ENCODE data around the gene PMF1.
A peak's percentile ranks its signal among the peaks of the same experiment; 100 is the strongest.

The PMF1 gene

DNA sequence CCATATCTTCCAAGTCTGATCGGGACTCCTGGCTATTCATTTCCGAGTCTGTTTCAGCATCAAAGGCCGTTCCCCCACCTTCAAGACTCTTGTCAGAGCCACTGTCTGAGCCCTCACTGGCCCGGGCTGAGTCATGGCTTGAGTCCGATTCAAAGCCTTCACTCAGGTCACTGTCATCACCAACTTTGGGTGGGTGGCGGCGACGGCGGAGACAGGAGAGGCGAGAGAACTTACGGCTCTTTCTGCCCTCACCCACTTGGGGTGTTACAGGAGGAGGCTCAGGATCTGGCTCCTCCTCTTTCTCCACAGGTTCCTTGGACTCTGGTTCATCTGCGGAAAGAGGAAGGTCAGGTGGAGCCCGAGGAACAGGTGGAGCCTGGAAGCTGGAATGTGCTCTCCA is 53.2 kb downstream of the PMF1 start:
- DNase-seq (ENCODE audit: low spot score) = no peak

DNA sequence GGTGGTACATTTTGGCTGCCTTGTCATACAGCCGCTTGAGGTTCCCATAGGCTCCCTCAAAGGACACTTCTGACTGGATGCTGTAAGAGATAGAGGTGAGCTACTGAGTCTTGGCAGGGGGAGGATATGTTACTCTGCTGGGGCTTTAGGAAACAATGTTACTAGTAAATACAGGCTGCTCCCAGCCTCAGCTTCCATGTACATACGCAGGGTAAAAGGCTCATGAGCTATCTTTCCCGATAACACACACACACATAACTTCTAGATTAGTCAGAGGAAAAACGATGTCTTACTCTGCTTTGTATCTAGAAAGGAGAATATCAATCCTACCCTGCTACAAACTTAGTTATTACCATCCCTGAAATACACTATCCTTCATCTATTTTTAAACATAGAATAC is 55.5 kb downstream of the PMF1 start:
- DNase-seq (ENCODE audit: low spot score) = no peak

- DNase-seq (ENCODE audit: low spot score) = no peak
Observed at GRCh38 chr1:156270314-156270713, 57.5 kb downstream of the PMF1 start.

DNA sequence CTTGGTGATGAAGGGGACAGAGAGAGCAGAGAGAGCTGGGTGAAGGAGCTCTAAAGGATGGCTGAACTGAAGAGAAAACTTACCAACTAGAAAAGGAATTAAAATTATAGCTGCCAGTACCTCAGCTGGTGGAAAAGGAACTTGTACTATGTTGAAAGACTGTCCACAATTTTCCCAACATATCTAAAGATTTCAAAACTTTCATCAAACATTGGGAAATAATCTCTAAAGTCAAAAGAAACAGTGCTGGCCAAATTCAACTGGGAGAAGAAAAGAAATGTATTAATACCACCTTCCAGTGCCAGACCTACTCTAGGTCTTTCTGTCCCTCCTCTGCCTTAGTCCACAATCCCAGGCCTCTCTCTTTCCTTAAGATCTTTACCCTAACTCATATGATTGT is 63.7 kb downstream of the PMF1 start:
- DNase-seq (ENCODE audit: low spot score) = no peak

DNA sequence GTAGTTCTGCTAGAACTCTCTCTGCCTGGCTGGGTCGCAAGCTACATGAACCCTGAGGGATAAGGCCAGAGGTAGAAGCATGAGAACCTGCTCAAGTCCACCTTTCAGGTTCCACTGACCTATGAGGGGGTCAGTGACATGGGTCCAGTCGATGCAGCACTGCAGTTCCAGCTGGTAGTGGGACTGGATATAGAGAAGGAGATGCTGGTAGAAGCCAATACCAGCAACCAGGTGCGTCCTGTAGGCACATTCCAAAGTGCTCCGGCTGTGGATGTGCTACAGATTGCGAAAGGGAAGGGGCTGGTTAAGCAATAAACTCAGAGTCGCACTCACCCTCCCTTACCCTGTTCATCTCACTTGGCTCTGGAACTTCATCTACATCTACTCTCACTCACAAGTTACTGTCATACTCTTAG is 64.2 kb downstream of the PMF1 start:
- DNase-seq (ENCODE audit: low spot score) = no peak

DNA sequence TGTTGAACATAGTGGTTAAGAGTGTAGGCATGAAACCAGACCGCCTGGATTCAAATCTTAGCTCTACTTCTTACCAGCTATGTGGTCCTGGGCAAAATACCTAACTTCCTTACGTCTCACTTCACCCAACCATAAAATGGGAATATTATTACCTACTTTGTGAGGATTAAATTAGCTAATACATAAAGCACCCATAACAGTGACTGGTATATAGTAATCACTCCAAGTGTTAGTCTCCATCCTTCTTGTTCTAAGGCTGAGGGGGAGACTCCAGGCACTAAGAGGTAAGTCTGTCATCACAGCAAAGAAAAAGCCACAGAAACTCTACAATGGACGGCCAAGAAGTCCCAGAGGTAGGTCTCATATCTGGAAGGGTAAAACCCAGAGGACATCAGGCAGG is 67.0 kb downstream of the PMF1 start:
- DNase-seq (ENCODE audit: low spot score) = no peak

DNA sequence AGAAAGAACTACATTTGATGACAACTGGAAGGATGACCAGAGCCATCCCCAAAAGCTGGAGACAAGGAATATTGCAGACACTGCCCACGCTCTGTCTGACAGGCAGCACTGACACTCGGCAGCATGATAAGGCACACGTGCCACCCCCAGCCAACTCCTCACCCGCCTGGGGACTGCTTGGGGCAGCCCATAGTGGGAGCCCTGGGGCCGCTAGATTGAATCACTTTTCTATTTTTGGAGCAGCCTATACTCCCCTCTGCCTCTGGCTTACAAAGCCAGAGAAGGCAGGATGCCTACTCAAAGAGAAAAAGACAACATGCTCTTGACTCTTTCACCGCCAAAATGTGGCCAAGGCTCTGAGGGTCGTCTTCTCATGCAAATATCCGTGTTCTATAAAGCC is 68.5 kb downstream of the PMF1 start:
- DNase-seq (ENCODE audit: low spot score) = no peak

DNA sequence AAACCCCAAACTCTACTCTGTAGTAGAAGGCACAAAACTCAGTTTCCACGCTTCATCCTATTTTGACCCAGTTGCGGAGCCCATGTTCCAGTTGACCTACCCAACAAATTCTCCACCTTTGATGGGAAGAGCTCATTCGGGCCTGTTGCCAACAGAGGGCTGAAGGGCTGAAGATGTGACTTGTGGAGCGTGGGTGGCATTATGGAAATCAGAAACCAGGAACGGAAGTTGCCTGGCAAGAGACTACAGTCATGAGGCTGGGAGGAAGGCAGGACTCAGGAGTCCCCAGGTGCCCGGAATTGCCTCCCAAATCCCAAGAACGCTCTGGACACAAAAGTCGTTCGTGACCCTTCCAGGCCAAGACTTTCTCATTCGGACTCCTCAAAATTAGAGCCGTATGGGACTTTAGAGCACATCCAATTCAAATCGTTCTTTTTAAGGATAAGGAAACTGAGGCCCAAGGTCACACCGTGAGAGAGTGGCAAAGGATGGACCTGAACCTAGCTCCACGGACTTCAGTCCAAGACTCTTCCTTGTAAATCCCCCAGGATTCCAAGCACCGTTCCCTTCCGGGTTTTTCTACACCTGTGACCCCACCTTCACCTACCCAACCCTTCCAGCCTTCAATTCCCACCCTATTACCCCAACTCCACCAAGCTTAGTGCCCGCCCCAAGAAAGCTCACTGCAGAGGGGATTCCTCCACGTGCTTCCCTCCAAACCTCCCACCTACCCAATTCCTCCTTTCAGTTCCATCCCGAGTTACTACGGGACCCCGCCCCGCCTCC is 69.1 kb downstream of the PMF1 start:
- DNase-seq (ENCODE audit: low spot score) = peak; percentile 70

- DNase-seq (ENCODE audit: low spot score) = peak; percentile 98
Observed at GRCh38 chr1:156282479-156283222, 69.8 kb downstream of the PMF1 start, which contains the start of gene SMG5. SMG5 (minus strand) TSS chr1:156282825; CDS start chr1:156282680, 145 bp downstream.

- no peak for DNase-seq (ENCODE audit: low spot score)
Observed at GRCh38 chr1:156283521-156283920, 70.7 kb downstream of the PMF1 start.

- DNase-seq (ENCODE audit: low spot score) = no peak
Observed at GRCh38 chr1:156284112-156284511, 71.3 kb downstream of the PMF1 start, which contains the start of gene TMEM79. TMEM79 (plus strand) TSS chr1:156284325; CDS start chr1:156285227, 902 bp downstream.

DNA sequence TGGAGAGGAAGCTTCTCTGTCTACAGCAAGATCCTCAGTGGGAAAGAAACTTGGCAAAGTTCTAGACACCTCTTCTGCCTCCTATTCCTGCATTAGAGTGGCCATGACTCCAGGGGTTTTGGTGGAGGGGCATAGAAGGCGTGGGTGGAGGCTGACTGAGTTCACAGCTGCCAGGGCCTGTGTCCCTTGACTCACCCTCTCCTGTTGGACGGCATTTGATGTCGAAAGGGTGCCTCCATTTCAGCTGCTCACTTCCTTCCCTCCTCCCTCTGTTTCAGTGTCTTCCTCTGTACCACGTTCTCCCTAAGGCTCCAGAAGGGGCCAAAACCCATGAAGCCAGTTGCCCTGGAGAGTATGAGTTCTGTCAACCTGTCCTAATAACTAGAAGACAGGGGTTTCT is 72.0 kb downstream of the PMF1 start:
- no peak for DNase-seq (ENCODE audit: low spot score)

- no peak for DNase-seq (ENCODE audit: low spot score)
Observed at GRCh38 chr1:156285437-156285836, 72.6 kb downstream of the PMF1 start.

- no peak for DNase-seq (ENCODE audit: low spot score)
Observed at GRCh38 chr1:156286061-156286460, 73.3 kb downstream of the PMF1 start.
